GM12878 (cell line): ENCODE results near the gene ZNF679.

Experiments
- CBX3 ChIP-seq: fragments of 200-600 bp; sonication (generic); IDR thresholded peaks from 2 replicates; pipeline ENCODE4 v1.6.1; 2016; ENCODE audit warnings: low read depth, borderline replicate concordance
- CTCF ChIP-seq, 3 experiments: IDR thresholded peaks in 2 of 3; conservative IDR thresholded peaks in 1 of 3; 2 replicates each; pipeline ENCODE4 v1.5.1; 2011; ENCODE audit warnings: low read depth in 3 of 3, low read length in 3 of 3, mild to moderate bottlenecking in 3 of 3, control low read depth in 2 of 3, moderate library complexity in 2 of 3, inconsistent platforms in 1 of 3, mixed read lengths in 1 of 3; ENCODE audit not compliant: control insufficient read depth in 2 of 3, insufficient read depth in 1 of 3; ENCODE audit errors: extremely low read depth in 1 of 3
- E2F4 ChIP-seq: IDR thresholded peaks from 2 replicates; pipeline ENCODE4 v1.6.1; 2012; ENCODE audit warnings: low read depth, low read length, improper control_type of control experiment
- EP300 ChIP-seq, 2 experiments: fragments of 150-350 bp in 1 of 2; IDR thresholded peaks; 2 replicates each; pipeline ENCODE4 v1.6.1; 2011 to 2012; ENCODE audit warnings: low read depth in 2 of 2, low read length in 2 of 2, borderline replicate concordance in 1 of 2, improper control_type of control experiment in 1 of 2, inconsistent platforms in 1 of 2; ENCODE audit not compliant: control insufficient read depth in 1 of 2
- ESRRA ChIP-seq: IDR thresholded peaks from 2 replicates; pipeline ENCODE4 v1.6.1; 2012; ENCODE audit warnings: mild to moderate bottlenecking, low read length, improper control_type of control experiment
- EZH2 ChIP-seq: IDR thresholded peaks from 2 replicates; pipeline ENCODE4 v1.6.1; 2012; ENCODE audit warnings: low read depth, mild to moderate bottlenecking, control low read depth, inconsistent platforms, low read length, borderline replicate concordance; ENCODE audit not compliant: control insufficient read depth
- JUNB ChIP-seq: IDR thresholded peaks from 2 replicates; pipeline ENCODE4 v1.6.1; 2016; ENCODE audit warnings: antibody characterized with exemption, mild to moderate bottlenecking
- KDM1A ChIP-seq: fragments of 200-600 bp; sonication (generic); IDR thresholded peaks from 2 replicates; pipeline ENCODE4 v1.6.1; 2016; ENCODE audit warnings: borderline replicate concordance
- MTA3 ChIP-seq: IDR thresholded peaks from 2 replicates; pipeline ENCODE4 v1.6.1; 2012; ENCODE audit warnings: low read length, inconsistent platforms, borderline replicate concordance
- PAX5 ChIP-seq: IDR thresholded peaks from 2 replicates; pipeline ENCODE4 v1.6.1; 2011; ENCODE audit warnings: low read depth, low read length, borderline replicate concordance
- POLR2A ChIP-seq: IDR thresholded peaks from 2 replicates; pipeline ENCODE4 v1.6.1; 2011; ENCODE audit warnings: low read depth, mild to moderate bottlenecking, low read length
- POLR2AphosphoS5 ChIP-seq: IDR thresholded peaks from 2 replicates; pipeline ENCODE4 v1.6.1; 2011; ENCODE audit warnings: mild to moderate bottlenecking, low read length, inconsistent platforms
- RAD21 ChIP-seq: IDR thresholded peaks from 2 replicates; pipeline ENCODE4 v1.6.1; 2011; ENCODE audit warnings: mild to moderate bottlenecking, low read depth, low read length, moderate library complexity; ENCODE audit not compliant: insufficient read depth
- TF ChIP-seq, protein P1 (sequence below): IDR thresholded peaks from 2 replicates; pipeline ENCODE4 v1.6.1; 2011; ENCODE audit warnings: low read depth, low read length, improper control_type of control experiment, borderline replicate concordance

DNA sequence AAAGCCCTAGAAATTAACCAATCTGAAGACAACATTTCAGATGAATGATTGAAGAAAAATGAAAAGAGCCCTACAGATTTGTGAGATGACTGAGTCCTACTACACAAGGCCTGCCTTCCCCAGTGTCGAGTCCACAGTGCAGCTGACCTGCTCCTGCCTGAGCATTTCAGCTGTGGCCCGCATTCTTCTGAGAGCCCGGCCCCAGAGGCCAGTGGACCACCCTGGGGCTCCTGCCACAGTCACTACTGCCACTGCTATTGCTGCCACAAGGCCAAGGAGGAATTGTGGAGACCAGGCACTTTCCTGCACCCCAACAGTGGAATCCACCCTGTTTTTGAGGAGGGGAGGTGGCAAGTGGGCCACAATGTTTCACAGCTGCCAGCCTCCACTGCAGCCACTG, 40.9 kb upstream of the ZNF679 start:
- TF ChIP-seq, protein P1, sequence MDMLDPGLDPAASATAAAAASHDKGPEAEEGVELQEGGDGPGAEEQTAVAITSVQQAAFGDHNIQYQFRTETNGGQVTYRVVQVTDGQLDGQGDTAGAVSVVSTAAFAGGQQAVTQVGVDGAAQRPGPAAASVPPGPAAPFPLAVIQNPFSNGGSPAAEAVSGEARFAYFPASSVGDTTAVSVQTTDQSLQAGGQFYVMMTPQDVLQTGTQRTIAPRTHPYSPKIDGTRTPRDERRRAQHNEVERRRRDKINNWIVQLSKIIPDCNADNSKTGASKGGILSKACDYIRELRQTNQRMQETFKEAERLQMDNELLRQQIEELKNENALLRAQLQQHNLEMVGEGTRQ, result no peak
- TF ChIP-seq KDM1A (no peak), CTCF (IDR thresholded peaks at IDR 0.05 in 2 of 3, conservative IDR thresholded peaks at IDR 0.05 in 1 of 3; ENCODE audit: control insufficient read depth in 2 of 3, extremely low read depth in 1 of 3, insufficient read depth in 1 of 3, low read depth in 3 of 3, low read length in 3 of 3) (no peak), PAX5 (no peak), E2F4 (no peak), EZH2 (no peak), POLR2A (no peak), EP300 (IDR thresholded peaks at IDR 0.05; ENCODE audit: borderline replicate concordance in 1 of 2, control insufficient read depth in 1 of 2, low read depth in 2 of 2, low read length in 2 of 2) (no peak), RAD21 (no peak), POLR2AphosphoS5 (no peak), ESRRA (no peak), JUNB (no peak), MTA3 (no peak), CBX3 (no peak)
